Fibroblast of mammary gland (primary cell): ENCODE results near the gene KRTAP1-5.
"Not testable (repeated sequence)": the region's sequence is repeated elsewhere in the genome, so short reads cannot be mapped to it uniquely, and the experiment has no call there.

Experiments
- DNase-seq: peaks from one replicate; pipeline ENCODE4 v3.0.0-alpha.2; 2010; ENCODE audit warnings: low read depth
- H3K4me3 ChIP-seq: 2 replicates; pipeline ENCODE4 v1.5.1; 2011; ENCODE audit warnings: low read depth, mild to moderate bottlenecking, low read length, moderate library complexity; ENCODE audit not compliant: control insufficient read depth
- TF ChIP-seq, protein P1 (sequence below): conservative IDR thresholded peaks from 2 replicates; pipeline ENCODE4 v1.5.1; 2011; ENCODE audit warnings: low read depth, low read length, inconsistent platforms; ENCODE audit not compliant: control insufficient read depth, insufficient read depth

The KRTAP1-5 gene

DNA sequence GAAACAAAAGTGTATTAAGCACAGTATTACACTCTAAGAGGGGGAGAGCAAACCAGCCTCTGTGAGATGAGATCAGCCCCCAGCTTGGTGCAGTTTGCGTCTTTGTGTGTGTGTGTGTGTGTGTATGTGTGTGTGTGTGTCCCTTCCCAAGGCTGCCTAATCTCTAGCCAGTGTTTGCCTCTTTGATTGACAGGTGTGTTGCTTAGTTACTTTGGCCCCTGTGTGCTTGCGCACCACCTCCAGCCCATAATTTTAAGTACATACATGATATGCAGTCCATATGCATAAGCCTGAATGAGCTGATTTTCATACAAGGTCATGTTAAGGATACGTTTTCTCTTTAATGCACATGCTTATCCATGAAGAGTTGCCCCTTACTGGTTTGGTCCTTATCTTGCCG, 25.2 kb downstream of the KRTAP1-5 start:
- TF ChIP-seq, protein P1, sequence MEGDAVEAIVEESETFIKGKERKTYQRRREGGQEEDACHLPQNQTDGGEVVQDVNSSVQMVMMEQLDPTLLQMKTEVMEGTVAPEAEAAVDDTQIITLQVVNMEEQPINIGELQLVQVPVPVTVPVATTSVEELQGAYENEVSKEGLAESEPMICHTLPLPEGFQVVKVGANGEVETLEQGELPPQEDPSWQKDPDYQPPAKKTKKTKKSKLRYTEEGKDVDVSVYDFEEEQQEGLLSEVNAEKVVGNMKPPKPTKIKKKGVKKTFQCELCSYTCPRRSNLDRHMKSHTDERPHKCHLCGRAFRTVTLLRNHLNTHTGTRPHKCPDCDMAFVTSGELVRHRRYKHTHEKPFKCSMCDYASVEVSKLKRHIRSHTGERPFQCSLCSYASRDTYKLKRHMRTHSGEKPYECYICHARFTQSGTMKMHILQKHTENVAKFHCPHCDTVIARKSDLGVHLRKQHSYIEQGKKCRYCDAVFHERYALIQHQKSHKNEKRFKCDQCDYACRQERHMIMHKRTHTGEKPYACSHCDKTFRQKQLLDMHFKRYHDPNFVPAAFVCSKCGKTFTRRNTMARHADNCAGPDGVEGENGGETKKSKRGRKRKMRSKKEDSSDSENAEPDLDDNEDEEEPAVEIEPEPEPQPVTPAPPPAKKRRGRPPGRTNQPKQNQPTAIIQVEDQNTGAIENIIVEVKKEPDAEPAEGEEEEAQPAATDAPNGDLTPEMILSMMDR: no peak
- H3K4me3 ChIP-seq: no peak overlapping the region
- DNase-seq: no peak

DNA sequence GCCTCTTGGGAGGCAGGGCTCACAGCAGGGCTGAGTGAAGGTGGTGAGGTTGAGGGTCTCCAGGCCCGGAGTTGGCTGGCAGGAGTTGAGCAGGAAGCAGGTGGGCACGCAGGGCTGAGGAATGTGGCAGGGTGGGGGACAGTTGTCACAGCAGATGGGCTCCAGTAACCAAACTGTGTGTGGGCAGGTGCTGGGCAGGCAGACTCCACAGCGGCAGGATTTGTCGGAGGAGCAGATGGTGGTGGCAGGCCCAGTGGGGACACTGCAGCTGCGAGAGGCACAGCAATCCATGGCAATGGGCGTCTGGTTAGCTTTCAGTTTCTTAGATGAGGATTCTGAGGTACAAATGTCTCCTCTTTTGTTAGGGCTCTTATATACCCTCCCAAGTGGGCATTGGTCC, 27.4 kb downstream of the KRTAP1-5 start, which contains the start of gene KRTAP3-2:
TSS of gene KRTAP3-2 (minus strand) at position 344 of the 400 bp plus-strand sequence. CDS start at position 291, 53 bp downstream.
- DNase-seq, H3K4me3 ChIP-seq: not testable (repeated sequence)

GRCh38 chr17:40997361-40997760, 29.6 kb downstream of the KRTAP1-5 start:
- no peak for DNase-seq
- H3K4me3 ChIP-seq: no peak overlapping the region
- TF ChIP-seq, protein P1: no peak

GRCh38 chr17:40996829-40997228, 30.2 kb downstream of the KRTAP1-5 start:
- TF ChIP-seq, protein P1: no peak
- no peak for DNase-seq
- H3K4me3 ChIP-seq: no peak overlapping the region

DNA sequence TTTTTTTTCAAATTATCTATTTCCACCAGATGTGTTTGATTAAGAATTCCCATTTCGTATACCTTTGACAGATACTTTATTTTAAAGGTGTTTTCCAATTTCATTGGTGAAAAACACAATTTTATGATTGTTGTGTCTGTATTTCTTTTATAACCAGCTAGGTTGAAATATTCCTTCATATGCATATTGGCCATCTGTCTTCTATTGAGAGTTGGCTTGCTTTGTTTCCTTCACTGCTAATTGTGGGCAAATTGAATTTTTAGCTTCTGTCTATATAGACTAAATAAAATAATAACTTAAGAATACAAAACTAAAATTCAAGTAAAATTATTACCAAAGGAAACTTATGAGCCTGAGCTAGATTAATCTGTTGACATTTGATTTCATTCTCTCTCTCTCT, 31.9 kb downstream of the KRTAP1-5 start:
- H3K4me3 ChIP-seq: no peak overlapping the region
- TF ChIP-seq, protein P1: no peak
- DNase-seq: no peak

- TF ChIP-seq, protein P1: no peak
- DNase-seq: no peak
- no peak within 1 kb of the TSS for H3K4me3 ChIP-seq
These were observed 33.2 kb downstream of the KRTAP1-5 start, which contains the start of gene KRTAP3-3 for GRCh38 chr17:40993839-40994238. Gene KRTAP3-3 (minus strand): TSS chr17:40994164. CDS start chr17:40994097, 67 bp downstream.

DNA sequence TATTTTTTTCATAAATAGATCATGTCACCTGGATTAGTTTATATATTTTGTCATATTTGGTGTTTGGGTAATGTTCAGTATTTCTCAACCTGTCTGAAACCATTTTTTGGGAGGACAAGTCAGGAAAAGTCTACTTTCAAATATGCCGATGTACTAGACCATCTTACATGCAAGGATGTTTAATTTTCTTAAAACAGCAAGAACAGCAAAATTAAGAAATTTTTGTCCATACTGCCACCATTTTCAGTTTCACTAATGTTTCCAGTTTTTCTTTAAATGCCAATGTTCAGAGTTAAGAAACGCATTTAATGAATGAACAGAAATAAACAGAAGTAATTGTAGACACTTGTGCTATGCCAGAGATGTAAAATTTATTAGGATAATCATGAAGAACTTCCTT, 33.9 kb downstream of the KRTAP1-5 start:
- no peak overlapping the region for H3K4me3 ChIP-seq
- DNase-seq: no peak
- TF ChIP-seq, protein P1: no peak

GRCh38 chr17:40992666-40993065, 34.3 kb downstream of the KRTAP1-5 start:
- TF ChIP-seq, protein P1: no peak
- no peak overlapping the region for H3K4me3 ChIP-seq
- no peak for DNase-seq
